NCI-H2029 treated with DMSO at 0.1 percent for 48 hours (cell line): ENCODE data around the gene YTHDF2.

Source experiments
- DNase-seq: peaks from one replicate; lab custom pipeline; 2025; lab: John Stamatoyannopoulos, UW

YTHDF2 gene

GRCh38 chr1:28801461-28801860, 64.7 kb downstream of the YTHDF2 start:
- no peak for DNase-seq

DNA sequence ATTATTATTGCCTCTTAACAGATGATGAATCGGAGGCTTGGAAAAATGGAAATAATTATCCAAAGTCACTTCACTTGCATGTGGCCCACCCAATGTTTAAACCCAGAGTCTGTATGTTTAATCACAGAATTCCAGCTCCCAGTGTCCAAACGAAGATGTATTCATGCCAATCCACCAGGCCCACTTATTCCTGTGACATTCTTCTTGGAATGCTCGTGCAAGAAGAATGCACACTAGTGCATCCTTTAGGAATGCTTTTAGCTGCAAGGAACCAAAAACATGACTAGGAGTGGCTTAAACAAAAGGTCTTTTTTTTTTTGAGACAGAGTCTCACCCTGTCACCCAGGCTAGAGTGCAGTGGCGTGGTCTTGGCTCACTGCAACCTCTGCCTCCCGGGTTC, 66.3 kb downstream of the YTHDF2 start:
- DNase-seq = no peak

GRCh38 chr1:28803662-28804061, 66.9 kb downstream of the YTHDF2 start:
- DNase-seq = no peak

GRCh38 chr1:28804071-28804470, 67.3 kb downstream of the YTHDF2 start:
- no peak for DNase-seq

DNA sequence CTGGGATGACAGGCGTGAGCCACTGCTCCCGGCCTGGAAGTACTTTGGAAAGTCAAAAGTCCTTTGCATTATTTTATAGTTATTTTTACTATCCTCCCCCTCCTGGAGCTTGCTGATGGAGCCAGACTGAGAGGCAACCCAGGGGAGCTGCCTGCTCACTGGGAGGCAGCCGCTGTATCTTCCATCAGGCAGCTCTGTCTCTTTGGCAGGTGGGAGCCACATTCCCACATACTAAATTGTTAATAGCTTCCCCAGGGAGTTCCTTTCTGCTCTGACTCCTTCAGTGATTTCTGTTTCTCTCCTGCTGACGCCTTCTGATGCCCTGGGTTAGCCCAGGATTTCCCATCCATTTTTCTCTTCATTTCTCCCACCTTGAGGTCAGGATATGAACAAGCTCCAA, 70.3 kb downstream of the YTHDF2 start:
- DNase-seq = no peak

DNA sequence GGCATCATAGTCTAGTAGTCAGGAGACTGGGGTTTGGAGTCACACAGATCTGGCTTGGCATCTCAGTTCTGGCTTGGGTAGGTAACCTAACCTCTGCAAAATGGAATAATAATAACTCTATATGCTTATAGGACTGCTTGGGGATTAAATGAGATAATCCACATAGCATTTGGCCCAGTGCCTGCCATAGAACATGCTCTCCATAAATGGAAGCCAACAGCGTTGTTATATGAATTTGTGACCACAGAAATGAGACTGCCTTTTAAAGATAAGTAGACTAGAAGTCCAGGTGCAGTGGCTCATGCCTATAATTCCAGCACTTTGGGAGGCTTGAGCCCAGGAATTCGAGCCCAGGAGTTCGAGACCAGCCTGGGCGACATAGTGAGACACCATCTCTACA, 71.2 kb downstream of the YTHDF2 start:
- DNase-seq = no peak

GRCh38 chr1:28811369-28811765, 74.6 kb downstream of the YTHDF2 start:
- DNase-seq = no peak

DNA sequence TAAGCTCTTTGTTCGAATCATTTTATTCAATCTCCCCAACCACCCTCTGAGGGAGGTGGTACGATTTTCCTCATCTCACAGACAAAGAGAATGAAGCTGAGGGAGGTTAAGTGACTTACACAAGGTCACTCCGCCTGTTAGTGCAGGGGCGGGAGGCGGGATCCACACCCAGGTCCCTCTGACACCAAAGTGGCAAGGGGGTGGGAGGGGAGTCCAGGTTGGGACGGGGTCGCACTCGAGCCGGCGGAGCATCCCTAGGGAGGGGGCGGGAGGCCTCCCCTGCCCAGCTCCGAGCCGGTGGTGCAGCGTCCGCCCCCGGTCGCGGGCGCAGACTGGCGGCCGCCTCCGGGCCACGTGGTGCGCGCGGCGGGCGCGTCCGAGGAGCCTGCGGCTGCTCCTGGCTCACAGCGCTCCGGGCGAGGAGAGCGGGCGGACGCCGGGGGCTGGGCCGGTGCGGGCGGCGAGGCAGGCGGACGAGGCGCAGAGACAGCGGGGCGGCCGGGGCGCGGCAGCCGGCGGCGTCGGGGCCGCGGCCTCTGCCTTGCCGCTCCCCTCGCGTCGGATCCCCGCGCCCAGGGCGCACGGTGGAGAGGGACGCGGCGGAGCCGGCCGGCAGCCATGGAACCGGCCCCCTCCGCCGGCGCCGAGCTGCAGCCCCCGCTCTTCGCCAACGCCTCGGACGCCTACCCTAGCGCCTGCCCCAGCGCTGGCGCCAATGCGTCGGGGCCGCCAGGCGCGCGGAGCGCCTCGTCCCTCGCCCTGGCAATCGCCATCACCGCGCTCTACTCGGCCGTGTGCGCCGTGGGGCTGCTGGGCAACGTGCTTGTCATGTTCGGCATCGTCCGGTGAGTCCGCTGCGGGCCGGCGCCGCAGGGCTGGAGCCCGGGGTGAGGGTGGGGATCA, 75.3 kb downstream of the YTHDF2 start, which contains the start of gene OPRD1:
Gene OPRD1 (plus strand): TSS at position 405 of the 903 bp plus-strand sequence. CDS start 214 bp downstream, at position 619.
- DNase-seq = no peak

DNA sequence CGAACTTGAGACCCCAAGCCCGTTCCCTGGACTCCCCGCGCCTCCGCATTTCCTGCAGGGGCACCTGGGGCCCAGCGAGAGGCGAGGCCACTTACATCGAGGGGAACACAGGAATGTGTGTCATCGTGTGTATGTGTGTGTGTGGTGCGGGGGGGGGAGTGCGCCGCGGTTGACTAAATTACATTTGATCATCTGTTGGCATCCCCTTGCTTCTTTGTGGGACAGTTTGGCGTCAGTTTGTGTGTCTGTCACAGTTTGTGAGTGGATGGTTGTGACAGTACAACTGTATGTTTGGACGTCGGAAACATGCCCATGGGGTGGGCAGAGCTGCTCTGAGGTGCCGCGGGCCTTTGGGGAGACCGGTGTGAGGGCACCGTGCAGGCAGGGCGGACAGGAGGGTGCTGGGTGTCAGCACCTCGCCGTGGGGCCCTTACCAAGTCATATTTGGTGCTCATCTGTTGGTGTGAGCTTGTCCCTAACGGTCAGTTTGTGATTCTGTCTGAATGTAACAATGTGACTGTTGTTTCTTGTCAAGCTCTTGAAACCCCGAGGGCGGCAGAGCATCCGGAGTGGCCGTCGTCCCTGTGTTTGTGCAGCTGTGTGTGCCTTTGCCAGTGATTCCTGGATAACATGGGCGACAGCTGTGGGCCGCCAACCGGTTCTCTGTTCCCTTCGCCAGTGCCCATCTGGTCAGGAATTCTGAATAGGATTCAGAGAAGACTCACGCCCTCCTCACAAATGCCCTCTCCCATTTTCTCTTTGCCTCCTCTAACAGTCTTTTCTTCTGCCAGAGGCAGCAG, 76.1 kb downstream of the YTHDF2 start:
- peak; percentile 45 for DNase-seq

- no peak for DNase-seq
Observed at GRCh38 chr1:28813931-28814465, 77.3 kb downstream of the YTHDF2 start.

- DNase-seq = no peak
Observed at GRCh38 chr1:28815533-28816185, 78.9 kb downstream of the YTHDF2 start.

DNA sequence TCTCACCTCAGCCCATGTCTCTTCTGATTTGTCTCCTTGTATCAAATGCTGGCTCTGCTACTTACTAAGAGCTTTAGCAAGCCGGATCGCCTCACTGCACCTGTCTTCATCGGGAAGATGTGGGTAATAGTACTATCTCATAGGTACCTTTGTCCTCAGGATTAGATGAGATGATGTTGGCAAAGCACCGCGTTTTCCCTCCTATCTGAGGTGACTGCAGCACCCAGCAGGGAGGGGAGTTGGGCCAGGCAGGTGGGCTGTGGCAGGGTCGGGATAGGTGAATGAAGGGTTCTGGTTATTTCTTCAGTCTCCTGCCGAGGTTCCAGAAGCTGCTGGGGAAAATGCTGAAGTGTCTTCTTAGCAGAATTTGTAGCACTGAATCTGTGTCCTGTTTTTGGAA, 80.4 kb downstream of the YTHDF2 start:
- no peak for DNase-seq

- no peak for DNase-seq
Observed at GRCh38 chr1:28819020-28819419, 82.3 kb downstream of the YTHDF2 start.
